ENCODE data around the gene GAPDH. TPM values are rescaled to one million over a fixed set of nuclear protein-coding genes. Genes with fewer than 3 reads are reported as not detected.

The GAPDH gene
- total RNA-seq, 1 donor from 2014 or later: 2,230 TPM

DNA sequence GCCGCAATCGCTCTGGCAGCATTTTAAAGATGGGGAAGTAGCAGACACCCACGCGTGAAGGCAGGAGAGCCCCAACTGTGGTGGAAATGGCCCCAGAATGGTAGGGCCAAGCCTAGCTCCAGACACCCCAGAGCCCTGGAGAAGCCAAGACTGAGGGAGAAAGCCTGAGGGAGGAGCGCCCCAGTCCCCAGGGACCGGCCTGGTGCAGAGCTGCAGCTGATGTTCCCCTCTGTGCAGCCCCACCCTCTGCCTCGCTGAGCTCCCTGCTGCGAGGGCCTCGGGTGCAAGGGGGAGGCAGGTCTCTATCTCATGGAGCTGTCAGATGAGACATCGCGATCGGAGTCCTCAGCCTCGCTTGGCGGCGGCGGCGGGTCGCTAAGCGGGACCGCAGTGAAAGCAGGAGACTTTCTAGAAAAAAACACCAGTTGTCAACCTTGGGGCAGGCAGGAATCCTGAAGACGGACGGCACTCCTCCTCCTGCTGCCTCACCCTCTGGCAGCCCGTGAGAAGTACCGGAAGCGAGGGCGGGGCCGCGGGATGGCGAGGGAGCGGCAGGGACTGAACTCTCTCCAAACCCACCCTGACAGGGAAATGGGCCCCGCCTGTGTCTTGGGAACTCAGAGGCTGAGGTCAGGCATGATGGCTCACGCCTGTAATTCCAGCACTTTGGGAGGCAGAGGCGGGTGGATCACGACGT, 6.0 kb downstream of the GAPDH start:
- Mint-ChIP-seq H3K4me3 (ENCODE audit: low read depth) (no peak overlapping the region), H3K36me3 (ENCODE audit: insufficient read depth) (peaks cover 20% of the 10 kb centered on the region), H3K4me1 (ENCODE audit: low read depth) (peaks cover 18% of the 10 kb centered on the region), H3K27ac (peak overlapping the region; percentile 54), H3K27me3 (no peaks in the 10 kb centered on the region), H3K9me3 (ENCODE audit: low read depth) (no peaks in the 10 kb centered on the region)
- DNase-seq (ENCODE audit: low spot score, unreplicated experiment): no peak
- TF ChIP-seq, protein P1, sequence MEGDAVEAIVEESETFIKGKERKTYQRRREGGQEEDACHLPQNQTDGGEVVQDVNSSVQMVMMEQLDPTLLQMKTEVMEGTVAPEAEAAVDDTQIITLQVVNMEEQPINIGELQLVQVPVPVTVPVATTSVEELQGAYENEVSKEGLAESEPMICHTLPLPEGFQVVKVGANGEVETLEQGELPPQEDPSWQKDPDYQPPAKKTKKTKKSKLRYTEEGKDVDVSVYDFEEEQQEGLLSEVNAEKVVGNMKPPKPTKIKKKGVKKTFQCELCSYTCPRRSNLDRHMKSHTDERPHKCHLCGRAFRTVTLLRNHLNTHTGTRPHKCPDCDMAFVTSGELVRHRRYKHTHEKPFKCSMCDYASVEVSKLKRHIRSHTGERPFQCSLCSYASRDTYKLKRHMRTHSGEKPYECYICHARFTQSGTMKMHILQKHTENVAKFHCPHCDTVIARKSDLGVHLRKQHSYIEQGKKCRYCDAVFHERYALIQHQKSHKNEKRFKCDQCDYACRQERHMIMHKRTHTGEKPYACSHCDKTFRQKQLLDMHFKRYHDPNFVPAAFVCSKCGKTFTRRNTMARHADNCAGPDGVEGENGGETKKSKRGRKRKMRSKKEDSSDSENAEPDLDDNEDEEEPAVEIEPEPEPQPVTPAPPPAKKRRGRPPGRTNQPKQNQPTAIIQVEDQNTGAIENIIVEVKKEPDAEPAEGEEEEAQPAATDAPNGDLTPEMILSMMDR (IDR thresholded peaks at IDR 0.05; ENCODE audit: unreplicated experiment): no peak

- peak overlapping the region; percentile 49 for H3K27ac Mint-ChIP-seq
These were observed 7.3 kb downstream of the GAPDH start for GRCh38 chr12:6541371-6542165.

GRCh38 chr12:6542209-6543009, 8.1 kb downstream of the GAPDH start:
- Mint-ChIP-seq H3K9me3 (ENCODE audit: low read depth) (no peaks in the 10 kb centered on the region), H3K4me1 (ENCODE audit: low read depth) (peaks cover 8% of the 10 kb centered on the region), H3K4me3 (ENCODE audit: low read depth) (no peak overlapping the region), H3K36me3 (ENCODE audit: insufficient read depth) (peaks cover 22% of the 10 kb centered on the region), H3K27me3 (no peaks in the 10 kb centered on the region), H3K27ac (no peak overlapping the region)
- TF ChIP-seq, protein P1 (IDR thresholded peaks at IDR 0.05; ENCODE audit: unreplicated experiment): no peak
- DNase-seq (ENCODE audit: low spot score, unreplicated experiment): no peak

More at GRCh38 chr12:6541371-6542165, 7.3 kb downstream of the GAPDH start:
- Mint-ChIP-seq H3K36me3 (ENCODE audit: insufficient read depth) (peaks cover 23% of the 10 kb centered on the region), H3K4me1 (ENCODE audit: low read depth) (peaks cover 8% of the 10 kb centered on the region), H3K9me3 (ENCODE audit: low read depth) (no peaks in the 10 kb centered on the region), H3K4me3 (ENCODE audit: low read depth) (no peak overlapping the region), H3K27me3 (no peaks in the 10 kb centered on the region)
- DNase-seq (ENCODE audit: low spot score, unreplicated experiment): no peak
- TF ChIP-seq, protein P1 (IDR thresholded peaks at IDR 0.05; ENCODE audit: unreplicated experiment): no peak

DNA sequence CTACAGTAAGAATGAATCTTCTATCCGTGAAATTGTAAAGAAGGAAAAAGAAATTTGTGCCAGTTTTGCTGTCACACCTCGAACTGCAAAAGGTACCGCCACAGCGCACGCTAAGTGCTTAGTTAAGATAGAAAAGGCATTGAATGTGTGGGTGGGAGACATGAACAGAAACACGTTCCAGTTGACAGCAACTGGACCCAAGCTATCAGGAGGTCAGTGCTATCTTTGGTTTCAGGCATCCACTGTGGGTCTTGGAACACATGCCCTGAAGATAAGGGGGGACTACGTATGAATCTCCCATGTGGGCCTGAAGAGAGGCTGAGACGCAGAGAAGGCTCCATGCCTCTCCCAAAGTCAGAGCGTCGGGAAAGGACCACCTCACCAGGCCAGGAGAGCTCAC, 11.7 kb downstream of the GAPDH start:
- no peak overlapping the region for H3K27ac Mint-ChIP-seq
- H3K4me3 Mint-ChIP-seq (ENCODE audit: low read depth): no peak overlapping the region
- H3K36me3 Mint-ChIP-seq (ENCODE audit: insufficient read depth): peaks cover 12% of the 10 kb centered on the region
- no peak for DNase-seq (ENCODE audit: low spot score, unreplicated experiment)
- TF ChIP-seq, protein P1 (IDR thresholded peaks at IDR 0.05; ENCODE audit: unreplicated experiment): no peak
- no peaks in the 10 kb centered on the region for H3K27me3 Mint-ChIP-seq
- H3K9me3 Mint-ChIP-seq (ENCODE audit: low read depth): no peaks in the 10 kb centered on the region
- H3K4me1 Mint-ChIP-seq (ENCODE audit: low read depth): no peaks in the 10 kb centered on the region

DNA sequence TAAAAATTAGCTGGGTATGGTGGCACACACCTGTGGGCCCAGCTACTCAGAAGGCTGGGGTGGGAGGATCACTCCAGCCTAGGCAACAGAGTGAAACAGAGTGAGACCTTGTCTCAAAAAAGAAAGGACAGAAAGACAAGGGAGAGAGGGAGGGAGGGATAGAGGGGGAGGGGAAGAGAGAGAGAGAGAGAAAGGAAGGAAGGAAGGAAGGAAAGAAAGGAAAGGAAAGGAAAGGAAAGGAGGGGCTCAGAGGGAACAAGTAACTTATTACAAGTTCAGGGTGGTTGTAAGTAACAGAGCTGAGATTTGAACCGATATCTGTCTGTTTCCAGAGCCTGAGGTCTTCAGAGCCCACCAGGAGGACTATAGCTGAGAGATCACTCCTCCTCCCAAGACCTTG, 13.2 kb downstream of the GAPDH start:
- H3K27me3 Mint-ChIP-seq: no peaks in the 10 kb centered on the region
- TF ChIP-seq, protein P1 (IDR thresholded peaks at IDR 0.05; ENCODE audit: unreplicated experiment): no peak
- no peak overlapping the region for H3K27ac Mint-ChIP-seq
- H3K9me3 Mint-ChIP-seq (ENCODE audit: low read depth): no peaks in the 10 kb centered on the region
- peaks cover 12% of the 10 kb centered on the region for H3K36me3 Mint-ChIP-seq (ENCODE audit: insufficient read depth)
- DNase-seq (ENCODE audit: low spot score, unreplicated experiment): no peak
- no peaks in the 10 kb centered on the region for H3K4me1 Mint-ChIP-seq (ENCODE audit: low read depth)
- no peak overlapping the region for H3K4me3 Mint-ChIP-seq (ENCODE audit: low read depth)

Measured in progenitor cell of endocrine pancreas (in vitro differentiated cells).